ENCODE data around the gene WNK1. TPM values are rescaled to one million over a fixed set of nuclear protein-coding genes. Genes with fewer than 3 reads are reported as not detected.

WNK1 gene
- total and polyA plus RNA-seq, 4 donors = 114 to 165 (median 130) TPM

GRCh38 chr12:789852-790563 is 37.6 kb downstream of the WNK1 start:
- Histone ChIP-seq H3K4me1 (ENCODE audit: control insufficient read depth, insufficient read depth, low read length) (no peaks in the 10 kb centered on the region), H3K9me3 (ENCODE audit: control insufficient read depth, insufficient read depth, low read length) (no peaks in the 10 kb centered on the region), H3K36me3 (ENCODE audit: control insufficient read depth, insufficient read depth, low read length) (no peaks in the 10 kb centered on the region), H3K4me3 (ENCODE audit: low read depth, low read length) (no peak overlapping the region), H3K27ac (ENCODE audit: low read depth, low read length) (no peak overlapping the region), H3K27me3 (ENCODE audit: control insufficient read depth, insufficient read depth, low read length) (no peaks in the 10 kb centered on the region)
- no peak for DNase-seq (ENCODE audit: low read depth in 4 of 6, low spot score in 6 of 6)
- no CpG with 5 or more reads among the region's 3 CpGs for WGBS (ENCODE audit: insufficient coverage)

- H3K36me3 ChIP-seq (ENCODE audit: control insufficient read depth, insufficient read depth, low read length) = no peaks in the 10 kb centered on the region
- H3K27me3 ChIP-seq (ENCODE audit: control insufficient read depth, insufficient read depth, low read length) = no peaks in the 10 kb centered on the region
- no peak overlapping the region for H3K4me3 ChIP-seq (ENCODE audit: low read depth, low read length)
- WGBS (ENCODE audit: insufficient coverage) = no CpG with 5 or more reads among the region's 1 CpG
- DNase-seq (ENCODE audit: low read depth in 4 of 6, low spot score in 6 of 6) = no peak
- H3K9me3 ChIP-seq (ENCODE audit: control insufficient read depth, insufficient read depth, low read length) = no peaks in the 10 kb centered on the region
- no peak overlapping the region for H3K27ac ChIP-seq (ENCODE audit: low read depth, low read length)
- H3K4me1 ChIP-seq (ENCODE audit: control insufficient read depth, insufficient read depth, low read length) = no peaks in the 10 kb centered on the region
These were observed 38.2 kb downstream of the WNK1 start for GRCh38 chr12:790608-791007.

DNA sequence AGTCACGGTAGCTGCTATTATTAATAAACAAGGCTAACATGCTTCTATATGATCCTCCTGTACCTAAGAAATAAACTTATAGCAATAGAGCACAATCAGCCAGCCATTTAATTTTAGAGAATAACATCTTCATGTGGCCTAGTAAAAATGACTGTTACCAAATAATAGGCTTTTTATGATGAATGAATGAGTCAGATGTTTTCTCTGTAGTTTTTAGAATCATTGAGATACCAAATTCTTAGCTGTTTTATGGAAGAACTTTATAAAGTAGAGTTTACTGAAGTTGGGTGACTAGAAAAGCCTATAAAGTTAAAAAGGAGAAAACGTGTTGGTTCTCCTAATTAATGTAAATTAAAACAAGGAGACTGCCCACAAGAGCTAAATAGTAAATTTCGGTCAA is 40.7 kb downstream of the WNK1 start:
- H3K27ac ChIP-seq (ENCODE audit: low read depth, low read length) = no peak overlapping the region
- H3K36me3 ChIP-seq (ENCODE audit: control insufficient read depth, insufficient read depth, low read length) = no peaks in the 10 kb centered on the region
- no peaks in the 10 kb centered on the region for H3K9me3 ChIP-seq (ENCODE audit: control insufficient read depth, insufficient read depth, low read length)
- no peak for DNase-seq (ENCODE audit: low read depth in 4 of 6, low spot score in 6 of 6)
- no peak overlapping the region for H3K4me3 ChIP-seq (ENCODE audit: low read depth, low read length)
- no peaks in the 10 kb centered on the region for H3K4me1 ChIP-seq (ENCODE audit: control insufficient read depth, insufficient read depth, low read length)
- H3K27me3 ChIP-seq (ENCODE audit: control insufficient read depth, insufficient read depth, low read length) = no peaks in the 10 kb centered on the region
- WGBS (ENCODE audit: insufficient coverage) = no CpG with 5 or more reads among the region's 3 CpGs

- Histone ChIP-seq H3K36me3 (ENCODE audit: control insufficient read depth, insufficient read depth, low read length) (no peaks in the 10 kb centered on the region), H3K4me1 (ENCODE audit: control insufficient read depth, insufficient read depth, low read length) (no peaks in the 10 kb centered on the region), H3K27ac (ENCODE audit: low read depth, low read length) (no peak overlapping the region), H3K9me3 (ENCODE audit: control insufficient read depth, insufficient read depth, low read length) (no peaks in the 10 kb centered on the region), H3K4me3 (ENCODE audit: low read depth, low read length) (no peak overlapping the region), H3K27me3 (ENCODE audit: control insufficient read depth, insufficient read depth, low read length) (no peaks in the 10 kb centered on the region)
- DNase-seq (ENCODE audit: low read depth in 4 of 6, low spot score in 6 of 6) = no peak
These were observed 41.3 kb downstream of the WNK1 start for GRCh38 chr12:793711-794110.

GRCh38 chr12:795305-795704 is 42.9 kb downstream of the WNK1 start:
- H3K36me3 ChIP-seq (ENCODE audit: control insufficient read depth, insufficient read depth, low read length) = no peaks in the 10 kb centered on the region
- H3K4me3 ChIP-seq (ENCODE audit: low read depth, low read length) = no peak overlapping the region
- no peaks in the 10 kb centered on the region for H3K9me3 ChIP-seq (ENCODE audit: control insufficient read depth, insufficient read depth, low read length)
- H3K4me1 ChIP-seq (ENCODE audit: control insufficient read depth, insufficient read depth, low read length) = no peaks in the 10 kb centered on the region
- H3K27me3 ChIP-seq (ENCODE audit: control insufficient read depth, insufficient read depth, low read length) = no peaks in the 10 kb centered on the region
- no CpG with 5 or more reads among the region's 4 CpGs for WGBS (ENCODE audit: insufficient coverage)
- DNase-seq (ENCODE audit: low read depth in 4 of 6, low spot score in 6 of 6) = no peak
- no peak overlapping the region for H3K27ac ChIP-seq (ENCODE audit: low read depth, low read length)

- Histone ChIP-seq H3K4me1 (ENCODE audit: control insufficient read depth, insufficient read depth, low read length) (no peaks in the 10 kb centered on the region), H3K27me3 (ENCODE audit: control insufficient read depth, insufficient read depth, low read length) (no peaks in the 10 kb centered on the region), H3K4me3 (ENCODE audit: low read depth, low read length) (no peak overlapping the region), H3K9me3 (ENCODE audit: control insufficient read depth, insufficient read depth, low read length) (no peaks in the 10 kb centered on the region), H3K36me3 (ENCODE audit: control insufficient read depth, insufficient read depth, low read length) (no peaks in the 10 kb centered on the region), H3K27ac (ENCODE audit: low read depth, low read length) (no peak overlapping the region)
- DNase-seq (ENCODE audit: low read depth in 4 of 6, low spot score in 6 of 6) = peak in 1 of 6 donors; percentile 41
These were observed 48.0 kb downstream of the WNK1 start for GRCh38 chr12:800401-800800.

DNA sequence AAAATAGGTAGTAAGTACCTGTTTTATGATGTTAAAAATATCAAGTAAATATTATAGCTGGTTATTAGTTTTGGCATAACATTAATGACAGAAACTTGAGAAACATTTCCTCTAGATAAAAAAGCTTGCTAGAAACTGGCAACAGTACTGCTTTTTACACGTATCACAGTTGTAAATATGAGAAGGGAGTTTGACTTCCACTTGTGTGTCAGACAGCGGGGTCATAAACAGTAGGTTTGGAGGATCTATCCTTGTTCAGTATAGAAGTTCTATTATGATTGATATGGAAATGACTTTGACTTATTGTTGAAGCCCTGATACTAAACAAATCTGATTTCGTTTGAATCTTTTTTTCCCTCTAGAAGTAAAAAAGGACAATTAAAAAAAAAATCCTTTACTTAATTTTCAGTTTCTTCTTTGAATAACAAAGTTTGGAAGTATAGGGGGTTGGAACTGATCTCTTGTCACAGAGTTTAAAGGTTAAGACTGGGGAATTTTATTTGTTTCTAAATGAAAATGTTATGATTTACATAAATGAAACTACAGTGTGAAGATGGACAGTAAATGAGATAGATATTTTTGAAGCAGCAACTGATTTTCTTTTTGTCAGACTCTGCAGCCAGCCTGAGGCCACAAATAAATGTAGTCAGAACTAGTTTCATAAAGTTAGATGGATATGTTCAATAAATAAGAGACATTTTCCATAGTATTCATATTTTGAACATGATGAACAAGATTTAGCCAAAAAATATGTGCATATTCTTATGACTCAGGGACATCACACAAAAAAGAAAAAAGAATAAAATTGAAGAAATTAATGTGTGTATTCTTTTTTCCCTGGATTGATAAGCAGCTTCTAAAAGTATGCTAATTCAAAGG is 50.1 kb downstream of the WNK1 start:
- no peaks in the 10 kb centered on the region for H3K36me3 ChIP-seq (ENCODE audit: control insufficient read depth, insufficient read depth, low read length)
- H3K9me3 ChIP-seq (ENCODE audit: control insufficient read depth, insufficient read depth, low read length) = no peaks in the 10 kb centered on the region
- H3K27ac ChIP-seq (ENCODE audit: low read depth, low read length) = no peak overlapping the region
- H3K4me1 ChIP-seq (ENCODE audit: control insufficient read depth, insufficient read depth, low read length) = peaks cover under 1% of the 10 kb centered on the region
- DNase-seq (ENCODE audit: low read depth in 4 of 6, low spot score in 6 of 6) = no peak
- H3K27me3 ChIP-seq (ENCODE audit: control insufficient read depth, insufficient read depth, low read length) = no peaks in the 10 kb centered on the region
- no CpG with 5 or more reads among the region's 3 CpGs for WGBS (ENCODE audit: insufficient coverage)
- H3K4me3 ChIP-seq (ENCODE audit: low read depth, low read length) = no peak overlapping the region

DNA sequence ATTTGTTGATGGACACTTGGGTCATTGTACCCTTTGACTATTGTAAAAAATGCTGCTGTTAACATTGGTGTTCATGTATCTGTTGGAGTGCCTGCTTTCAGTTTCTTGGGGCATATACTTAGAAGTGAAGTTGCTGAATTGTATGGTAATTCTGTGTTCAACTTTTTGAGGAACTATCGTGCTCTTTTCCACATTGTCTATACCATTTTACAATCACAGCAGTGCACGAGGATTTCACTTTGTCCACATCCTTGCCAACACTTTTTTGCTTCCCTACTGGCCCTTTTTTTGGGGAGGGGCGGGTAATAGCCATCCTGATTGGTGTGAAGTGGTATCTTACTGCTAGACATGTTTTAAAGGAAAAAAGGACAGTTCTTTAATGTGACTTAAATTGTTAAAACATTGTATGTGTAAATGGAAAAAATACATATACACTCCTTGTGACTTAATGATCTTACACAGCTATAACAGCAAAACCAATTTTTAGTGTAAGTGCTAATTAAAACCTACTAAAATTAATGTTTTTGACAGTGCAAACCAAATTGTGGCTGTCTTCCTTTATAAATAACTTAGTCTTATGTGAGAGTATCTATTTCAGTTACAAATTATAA is 52.7 kb downstream of the WNK1 start:
- DNase-seq (ENCODE audit: low read depth in 4 of 6, low spot score in 6 of 6) = no peak
- Histone ChIP-seq H3K4me1 (ENCODE audit: control insufficient read depth, insufficient read depth, low read length) (peaks cover 4% of the 10 kb centered on the region), H3K36me3 (ENCODE audit: control insufficient read depth, insufficient read depth, low read length) (no peaks in the 10 kb centered on the region), H3K27ac (ENCODE audit: low read depth, low read length) (no peak overlapping the region), H3K9me3 (ENCODE audit: control insufficient read depth, insufficient read depth, low read length) (no peaks in the 10 kb centered on the region), H3K4me3 (ENCODE audit: low read depth, low read length) (no peak overlapping the region), H3K27me3 (ENCODE audit: control insufficient read depth, insufficient read depth, low read length) (no peaks in the 10 kb centered on the region)
- WGBS (ENCODE audit: insufficient coverage) = no CpG with 5 or more reads among the region's 3 CpGs

- Histone ChIP-seq H3K36me3 (ENCODE audit: control insufficient read depth, insufficient read depth, low read length) (no peaks in the 10 kb centered on the region), H3K4me3 (ENCODE audit: low read depth, low read length) (no peak overlapping the region), H3K27ac (ENCODE audit: low read depth, low read length) (no peak overlapping the region), H3K27me3 (ENCODE audit: control insufficient read depth, insufficient read depth, low read length) (no peaks in the 10 kb centered on the region), H3K9me3 (ENCODE audit: control insufficient read depth, insufficient read depth, low read length) (no peaks in the 10 kb centered on the region), H3K4me1 (ENCODE audit: control insufficient read depth, insufficient read depth, low read length) (peaks cover 4% of the 10 kb centered on the region)
- WGBS (ENCODE audit: insufficient coverage) = 85% methylated on average over 1 of the region's 3 CpGs
- DNase-seq (ENCODE audit: low read depth in 4 of 6, low spot score in 6 of 6) = no peak
These were observed 53.9 kb downstream of the WNK1 start for GRCh38 chr12:806200-806791.
